ENCODE results near the gene CDK18.

Gene CDK18

DNA sequence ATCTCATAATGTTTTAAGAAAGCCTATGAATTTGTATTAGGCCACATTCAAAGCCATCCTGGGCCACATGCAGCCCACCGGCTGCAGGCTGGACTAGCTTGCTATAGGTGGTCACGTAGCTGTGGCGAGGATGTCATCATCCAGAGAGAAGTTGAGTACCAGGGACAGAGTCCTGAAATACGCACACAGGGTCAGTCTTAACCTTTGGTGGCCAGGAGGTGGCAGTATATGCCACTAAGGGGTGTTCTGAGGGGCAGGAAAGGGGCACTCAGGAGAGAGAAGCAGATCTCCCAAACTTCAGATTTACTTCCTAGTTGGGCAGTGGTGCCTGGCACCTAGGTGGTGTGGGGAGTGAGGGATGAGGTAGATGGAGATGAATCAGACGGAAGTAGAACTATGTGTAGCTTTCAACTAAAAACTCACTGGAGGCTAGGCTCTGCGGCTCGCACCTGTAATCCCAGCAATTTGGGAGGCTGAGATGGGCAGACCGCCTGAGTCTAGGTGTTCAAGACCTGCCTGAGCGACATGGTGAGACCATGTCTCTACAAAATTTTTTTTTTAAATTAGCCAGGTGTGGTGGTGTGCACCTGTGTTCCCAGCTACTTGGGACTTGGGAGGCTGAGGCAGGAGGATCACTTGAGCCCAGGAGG is 16.3 kb upstream of the CDK18 start:
- TF ChIP-seq, protein P1, sequence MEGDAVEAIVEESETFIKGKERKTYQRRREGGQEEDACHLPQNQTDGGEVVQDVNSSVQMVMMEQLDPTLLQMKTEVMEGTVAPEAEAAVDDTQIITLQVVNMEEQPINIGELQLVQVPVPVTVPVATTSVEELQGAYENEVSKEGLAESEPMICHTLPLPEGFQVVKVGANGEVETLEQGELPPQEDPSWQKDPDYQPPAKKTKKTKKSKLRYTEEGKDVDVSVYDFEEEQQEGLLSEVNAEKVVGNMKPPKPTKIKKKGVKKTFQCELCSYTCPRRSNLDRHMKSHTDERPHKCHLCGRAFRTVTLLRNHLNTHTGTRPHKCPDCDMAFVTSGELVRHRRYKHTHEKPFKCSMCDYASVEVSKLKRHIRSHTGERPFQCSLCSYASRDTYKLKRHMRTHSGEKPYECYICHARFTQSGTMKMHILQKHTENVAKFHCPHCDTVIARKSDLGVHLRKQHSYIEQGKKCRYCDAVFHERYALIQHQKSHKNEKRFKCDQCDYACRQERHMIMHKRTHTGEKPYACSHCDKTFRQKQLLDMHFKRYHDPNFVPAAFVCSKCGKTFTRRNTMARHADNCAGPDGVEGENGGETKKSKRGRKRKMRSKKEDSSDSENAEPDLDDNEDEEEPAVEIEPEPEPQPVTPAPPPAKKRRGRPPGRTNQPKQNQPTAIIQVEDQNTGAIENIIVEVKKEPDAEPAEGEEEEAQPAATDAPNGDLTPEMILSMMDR (IDR thresholded peaks at IDR 0.05; ENCODE audit: low read depth, low read length): peak; percentile 86
- no peak overlapping the region for H3K4me3 ChIP-seq (replicated peaks in 1 of 2; ENCODE audit: low read depth in 2 of 2, low read length in 2 of 2)
- peak; percentile 70 to 79 for DNase-seq (ENCODE audit: low read depth in 2 of 2)

DNA sequence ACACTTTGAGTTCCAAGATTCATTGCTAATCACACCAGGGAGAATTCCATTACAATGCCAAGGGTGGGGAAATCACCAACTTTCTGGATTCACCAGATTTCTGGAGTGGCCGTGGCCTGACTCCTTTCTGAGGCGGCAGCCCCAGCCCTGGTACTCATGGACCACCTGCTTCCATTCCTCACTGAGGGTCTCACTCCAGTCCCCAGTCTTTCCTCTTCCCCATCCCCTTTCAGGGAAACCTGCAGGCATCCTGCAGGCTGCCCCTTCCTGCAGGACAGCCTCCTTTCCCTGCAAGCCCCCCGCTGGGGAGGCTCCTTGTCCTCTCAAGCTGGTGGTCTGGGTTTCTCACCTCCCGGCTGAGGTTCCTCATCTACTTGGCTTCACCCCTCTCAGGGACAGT is 12.7 kb upstream of the CDK18 start:
- peak in 1 of 2 donors; percentile 31 for DNase-seq (ENCODE audit: low read depth in 2 of 2)
- TF ChIP-seq, protein P1 (IDR thresholded peaks at IDR 0.05; ENCODE audit: low read depth, low read length): no peak
- H3K4me3 ChIP-seq (replicated peaks in 1 of 2; ENCODE audit: low read depth in 2 of 2, low read length in 2 of 2): no peak overlapping the region

DNA sequence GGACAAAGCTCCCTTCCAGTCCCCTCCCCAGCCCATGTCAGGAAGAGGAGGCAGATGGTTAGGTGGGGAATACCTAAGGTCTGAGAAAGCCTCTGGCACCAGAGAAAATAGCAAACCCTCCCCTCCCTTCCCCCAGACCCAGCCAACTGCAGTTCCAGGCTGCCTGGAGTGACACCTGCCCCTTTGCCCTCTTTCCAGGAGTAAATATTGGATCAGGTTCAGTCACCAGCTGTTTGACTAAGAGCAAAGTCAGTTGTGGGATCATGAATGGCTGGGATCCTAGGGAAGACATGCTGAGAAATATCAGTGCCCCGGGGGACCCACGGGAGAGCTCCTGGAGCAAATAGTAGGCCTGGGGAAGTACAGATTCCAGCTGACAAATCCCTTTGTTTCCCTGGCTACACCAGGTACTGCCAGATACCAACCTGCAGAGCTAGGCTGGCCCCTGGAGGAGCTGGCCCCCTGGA is 12.2 kb upstream of the CDK18 start:
- TF ChIP-seq, protein P1 (IDR thresholded peaks at IDR 0.05; ENCODE audit: low read depth, low read length): no peak
- no peak overlapping the region for H3K4me3 ChIP-seq (replicated peaks in 1 of 2; ENCODE audit: low read depth in 2 of 2, low read length in 2 of 2)
- no peak for DNase-seq (ENCODE audit: low read depth in 2 of 2)

DNA sequence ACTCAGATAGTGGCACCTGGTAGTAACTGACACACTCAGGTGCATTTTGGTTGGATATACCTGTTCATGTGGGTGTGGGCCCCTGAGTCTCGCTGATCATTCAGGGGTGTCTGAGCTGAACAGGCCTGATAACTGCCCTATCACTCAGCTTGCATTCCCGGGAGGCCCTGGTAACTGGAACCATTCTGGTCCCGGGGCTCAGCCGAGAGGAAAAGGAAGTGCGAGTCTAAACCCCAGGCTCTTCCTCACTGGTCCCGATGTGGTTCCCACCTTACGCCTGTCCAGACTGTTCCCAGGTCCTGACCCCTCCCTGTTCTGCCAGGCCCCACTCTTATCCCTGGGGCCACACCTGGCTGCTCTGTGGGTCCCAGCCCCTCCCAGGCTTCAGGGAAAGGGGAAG is 11.7 kb upstream of the CDK18 start:
- no peak for DNase-seq (ENCODE audit: low read depth in 2 of 2)
- H3K4me3 ChIP-seq (replicated peaks in 1 of 2; ENCODE audit: low read depth in 2 of 2, low read length in 2 of 2): no peak overlapping the region
- TF ChIP-seq, protein P1 (IDR thresholded peaks at IDR 0.05; ENCODE audit: low read depth, low read length): no peak

DNA sequence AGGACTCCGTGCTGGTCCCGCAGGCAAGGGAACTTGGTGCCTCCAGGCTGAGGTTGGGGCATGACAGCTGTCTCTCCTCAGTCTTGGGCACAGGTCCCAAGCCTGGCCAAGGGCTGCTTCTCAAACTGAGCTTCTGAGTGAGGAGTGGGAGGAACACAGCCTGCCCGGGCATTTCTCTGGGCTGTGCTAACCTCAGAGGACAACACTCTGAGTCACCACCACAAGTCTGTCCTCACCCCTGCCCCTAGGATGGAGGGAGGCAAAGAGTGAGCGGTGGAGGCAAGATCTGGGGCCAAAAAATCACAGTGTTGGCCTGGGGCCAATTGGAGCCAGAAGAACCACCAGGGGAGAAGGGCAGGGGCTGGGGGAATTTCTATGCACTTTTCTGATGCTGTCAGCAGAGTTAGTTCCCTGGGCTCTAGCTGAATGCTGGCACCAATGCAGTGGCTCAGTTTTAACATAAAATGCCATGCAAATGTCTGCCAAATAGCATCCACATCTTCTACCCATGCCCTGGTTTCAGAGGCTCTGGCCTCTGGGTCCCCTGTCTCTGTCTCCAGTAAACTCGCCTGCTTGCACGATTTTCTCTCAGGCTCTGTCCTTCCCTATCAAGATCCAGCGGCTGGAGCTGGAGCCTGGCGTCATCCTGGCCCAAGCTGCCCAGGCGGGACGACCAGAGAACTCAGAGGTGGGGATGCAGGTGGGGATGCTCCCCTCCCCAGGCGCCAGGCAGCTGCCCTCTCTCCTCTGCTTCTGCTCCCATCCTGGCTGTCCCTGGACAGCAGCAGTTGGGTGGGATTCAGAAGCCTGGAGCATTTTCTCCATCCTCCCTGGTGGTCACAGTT is 11.0 kb upstream of the CDK18 start:
- no peak overlapping the region for H3K4me3 ChIP-seq (replicated peaks in 1 of 2; ENCODE audit: low read depth in 2 of 2, low read length in 2 of 2)
- TF ChIP-seq, protein P1 (IDR thresholded peaks at IDR 0.05; ENCODE audit: low read depth, low read length): no peak
- DNase-seq (ENCODE audit: low read depth in 2 of 2): peak; percentile 69 to 92

DNA sequence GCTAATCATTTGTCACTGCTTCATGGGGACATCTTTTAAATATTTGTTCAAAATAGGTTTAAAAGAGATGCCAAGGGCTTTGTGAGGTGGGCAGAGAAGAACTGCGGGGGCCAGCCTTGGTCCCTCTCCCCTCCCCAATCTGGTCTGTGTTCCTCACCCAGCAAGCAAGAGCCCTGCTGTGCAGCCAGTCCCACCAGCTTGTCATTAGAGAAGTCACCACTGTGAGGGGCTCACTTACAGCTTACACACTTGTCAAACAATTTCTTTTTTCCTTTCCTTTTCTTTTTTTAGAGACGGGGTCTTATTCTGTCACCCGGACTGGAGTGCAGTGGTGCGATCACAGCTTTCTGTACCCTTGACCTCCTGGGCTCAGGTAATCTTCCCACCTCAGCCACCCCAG is 10.4 kb upstream of the CDK18 start:
- DNase-seq (ENCODE audit: low read depth in 2 of 2): no peak
- TF ChIP-seq, protein P1 (IDR thresholded peaks at IDR 0.05; ENCODE audit: low read depth, low read length): no peak
- H3K4me3 ChIP-seq (replicated peaks in 1 of 2; ENCODE audit: low read depth in 2 of 2, low read length in 2 of 2): no peak overlapping the region
